Endothelial cell of umbilical vein (primary cell): ENCODE data around the gene IRF2BP1. TPM values are rescaled to one million over a fixed set of nuclear protein-coding genes. Genes with fewer than 3 reads are reported as not detected.

Experiments
- BruUV-seq: library from RNA; stranded (reverse); fragments of 400-500 nt; replicated peaks from 2 replicates; lab custom pipeline; 2021; lab: Mats Ljungman, UMichigan
- CTCF ChIA-PET: fragments of 300-600, 350-600 bp; sonication (Branson Sonifier 250); formaldehyde crosslinking; loops from one replicate; lab custom pipeline; 2021; ENCODE audit warnings: antibody characterized with exemption, inconsistent platforms; lab: Charles Lee
- POLR2A ChIA-PET: fragments of 300-600, 350-600 bp; sonication (Branson Sonifier 250); formaldehyde crosslinking; loops from one replicate; lab custom pipeline; 2021; ENCODE audit warnings: antibody characterized with exemption, inconsistent platforms; lab: Charles Lee
- DNase-seq: peaks from one replicate; pipeline ENCODE4 v3.0.0-alpha.2; 2011; ENCODE audit warnings: low read depth, low spot score
- FAIRE-seq: peaks from 2 replicates; lab custom pipeline; 2011; peaks lifted over from hg19 to GRCh38; lab: Jason Lieb, UNC
- H2AFZ ChIP-seq: 2 replicates; pipeline ENCODE4 v1.6.0; 2012; ENCODE audit warnings: low read depth, low read length, control low read depth, inconsistent platforms
- H3K27ac ChIP-seq: 2 replicates; pipeline ENCODE4 v1.5.1; 2011; ENCODE audit warnings: low read depth, mild to moderate bottlenecking, control low read depth, low read length, moderate library complexity; ENCODE audit not compliant: insufficient read depth
- H3K27me3 ChIP-seq, 2 experiments: 2 replicates each; pipeline versions ENCODE4 v1.6.0 to v1.6.1; 2011; ENCODE audit warnings: low read length in 2 of 2, mixed read lengths in 1 of 2; ENCODE audit not compliant: control insufficient read depth in 2 of 2, insufficient read depth in 2 of 2
- H3K36me3 ChIP-seq, 2 experiments: 2 replicates in 1 of 2; 3 replicates in 1 of 2; pipeline ENCODE4 v1.5.1; 2011; ENCODE audit warnings: low read length in 2 of 2, mild to moderate bottlenecking in 1 of 2, moderate library complexity in 1 of 2; ENCODE audit not compliant: control insufficient read depth in 2 of 2, insufficient read depth in 2 of 2; ENCODE audit errors: extremely low read depth in 1 of 2
- H3K4me1 ChIP-seq: 3 replicates; pipeline ENCODE4 v1.5.1; 2011; ENCODE audit warnings: mild to moderate bottlenecking, low read length; ENCODE audit not compliant: control insufficient read depth, insufficient read depth; ENCODE audit errors: extremely low read depth
- H3K4me2 ChIP-seq: 2 replicates; pipeline ENCODE4 v1.6.1; 2011; ENCODE audit warnings: low read length, control low read depth, mixed read lengths; ENCODE audit not compliant: insufficient read depth
- H3K4me3 ChIP-seq, 3 experiments: fragments of 200-600 bp in 1 of 3; sonication (generic), shearing (Covaris generic) in 1 of 3; replicated peaks in 1 of 3; 2 replicates each; pipeline ENCODE4 v1.5.1; 2011 to 2016; ENCODE audit warnings: control low read depth in 3 of 3, low read length in 3 of 3, mild to moderate bottlenecking in 2 of 3, inconsistent platforms in 1 of 3, low read depth in 1 of 3, moderate library complexity in 1 of 3; ENCODE audit not compliant: insufficient read depth in 1 of 3
- H3K79me2 ChIP-seq: 2 replicates; pipeline ENCODE4 v1.6.0; 2012; ENCODE audit warnings: low read length, inconsistent platforms; ENCODE audit not compliant: control insufficient read depth, insufficient read depth
- H3K9ac ChIP-seq: replicated peaks from 2 replicates; pipeline ENCODE3; 2011; ENCODE audit warnings: low read length, control low read depth; ENCODE audit not compliant: insufficient read depth; ENCODE audit errors: extremely low read depth
- H3K9me1 ChIP-seq: replicated peaks from 3 replicates; pipeline ENCODE4 v1.6.0; 2011; ENCODE audit warnings: mild to moderate bottlenecking, low read length; ENCODE audit not compliant: control insufficient read depth, insufficient read depth; ENCODE audit errors: extremely low read depth
- H3K9me3 ChIP-seq: replicated peaks from 2 replicates; pipeline ENCODE4 v1.5.1; 2012; ENCODE audit warnings: low read length, inconsistent platforms; ENCODE audit not compliant: control insufficient read depth, insufficient read depth
- H4K20me1 ChIP-seq: replicated peaks from 2 replicates; pipeline ENCODE3; 2011; ENCODE audit warnings: mild to moderate bottlenecking, low read length; ENCODE audit not compliant: control insufficient read depth, insufficient read depth; ENCODE audit errors: extremely low read depth
- EZH2 ChIP-seq: IDR thresholded peaks from 2 replicates; pipeline ENCODE4 v1.6.1; 2012; ENCODE audit warnings: borderline replicate concordance, low read depth, mild to moderate bottlenecking, moderate library complexity, low read length, inconsistent platforms; ENCODE audit not compliant: severe bottlenecking
- FOS ChIP-seq: IDR thresholded peaks from 2 replicates; pipeline ENCODE4 v1.6.1; 2011; ENCODE audit warnings: mild to moderate bottlenecking, low read length, moderate library complexity, borderline replicate concordance; ENCODE audit not compliant: insufficient read depth
- GATA2 ChIP-seq: IDR thresholded peaks from 2 replicates; pipeline ENCODE4 v1.7.0; 2011; ENCODE audit warnings: low read depth, mild to moderate bottlenecking, moderate library complexity, mixed read lengths, low read length; ENCODE audit not compliant: insufficient read length, insufficient read depth
- JUN ChIP-seq: IDR thresholded peaks from 2 replicates; pipeline ENCODE4 v1.6.1; 2011; ENCODE audit warnings: borderline replicate concordance, low read depth; ENCODE audit not compliant: insufficient read length, insufficient read depth
- MYC ChIP-seq: IDR thresholded peaks from one replicate; pipeline ENCODE4 v1.6.1; 2011; ENCODE audit warnings: mild to moderate bottlenecking, low read depth, low read length
- POLR2A ChIP-seq: IDR thresholded peaks from 2 replicates; pipeline ENCODE4 v1.6.1; 2012; ENCODE audit warnings: low read depth, mild to moderate bottlenecking, control low read depth, low read length
- POLR2AphosphoS5 ChIP-seq: IDR thresholded peaks from 2 replicates; pipeline ENCODE4 v1.6.1; 2012; ENCODE audit warnings: low read depth, mild to moderate bottlenecking, control low read depth, low read length, moderate library complexity; ENCODE audit not compliant: insufficient read depth
- dilution Hi-C: fragments of 300-500 bp; cut with MboI; formaldehyde crosslinking; loops from one replicate; pipeline ENCODE4 v1.15.0; 2019; ENCODE audit warnings: low sequenced_read_pairs; ENCODE audit not compliant: extremely low pct_ligation_motif_present
- intact Hi-C: fragments of 100-400 bp; cut with micrococcal nuclease; formaldehyde crosslinking; loops from one replicate; pipeline ENCODE4 v1.10.0; 2022
- polyA plus RNA-seq, 4 experiments: library from polyadenylated mRNA; depleted of rRNA in 3 of 4; stranded (reverse) in 3 of 4; unstranded in 1 of 4; fragments of >200 nt; gene quantifications; 2 replicates each; pipeline versions ENCODE4 v1.2.1 to v1.2.3, GENCODE V29; 2011 to 2012; ENCODE audit warnings: missing spikeins in 1 of 4
- total RNA-seq: library from RNA; stranded (reverse); gene quantifications from 2 replicates; pipeline ENCODE4 v1.2.3, GENCODE V29; 2021
- TF ChIP-seq, protein P1 (sequence below), 2 donors: IDR thresholded peaks; 1 replicate in 1 of 2; 2 replicates in 1 of 2; pipeline ENCODE4 v1.5.1; 2011; ENCODE audit warnings: low read length in 2 of 2, mild to moderate bottlenecking in 2 of 2, moderate library complexity in 2 of 2, control low read depth in 1 of 2, inconsistent platforms in 1 of 2, low read depth in 1 of 2; ENCODE audit not compliant: insufficient read depth in 1 of 2; ENCODE audit errors: extremely low read depth in 1 of 2
- TF ChIP-seq, protein P2 (sequence below): IDR thresholded peaks from 2 replicates; pipeline ENCODE4 v1.6.1; 2011; ENCODE audit not compliant: insufficient read depth, insufficient read length

IRF2BP1 gene
- total and polyA plus RNA-seq, 2 donors (not counting 3 experiments of a cell fraction or from before 2014, with no cell fraction given), result 12.3 to 17.5 TPM

DNA sequence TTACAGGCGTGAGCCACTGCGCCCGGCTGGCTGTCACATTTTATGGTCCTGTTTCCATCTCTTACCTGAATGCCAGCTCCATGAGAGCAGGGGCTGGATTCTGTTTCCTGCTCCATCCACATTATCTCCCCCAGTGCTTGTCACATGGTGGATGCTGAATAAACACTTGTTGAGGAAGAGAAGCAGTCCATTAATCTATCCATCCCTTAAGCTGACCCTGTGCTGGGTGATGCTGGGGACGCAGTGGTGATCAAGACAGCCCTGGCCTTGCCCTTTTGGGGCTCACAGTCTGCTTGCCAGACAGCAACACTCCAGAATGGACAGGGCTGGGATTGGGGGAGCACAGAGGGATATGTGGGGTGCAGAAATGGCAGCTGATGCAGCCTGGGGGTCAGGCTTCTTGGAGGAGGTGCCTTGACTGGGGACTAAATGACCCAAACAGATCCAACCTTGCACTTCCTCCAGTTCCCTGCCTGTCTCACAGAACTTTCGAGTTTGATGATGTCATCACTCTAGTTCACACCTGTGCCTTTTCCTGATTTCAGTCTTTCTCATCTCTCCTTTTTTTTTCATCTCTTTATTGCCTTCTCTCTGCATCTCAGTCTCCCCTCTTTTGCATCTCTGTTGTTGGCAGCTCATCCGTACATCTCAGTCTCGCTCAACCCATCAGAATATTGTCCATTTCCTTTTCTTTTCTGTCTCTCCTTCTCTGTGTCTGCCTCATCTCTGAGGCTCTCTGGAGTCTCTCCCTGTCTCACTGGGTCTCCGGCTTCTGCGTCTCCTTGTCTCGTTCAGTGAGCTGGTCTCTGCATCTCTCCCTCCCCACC is 4.6 kb downstream of the IRF2BP1 start:
- H3K4me2 ChIP-seq, result no peak overlapping the region
- H3K4me1 ChIP-seq, result peaks cover 6% of the 10 kb centered on the region
- intact Hi-C loops, result no loop called here
- no peak overlapping the region for H3K27ac ChIP-seq
- peaks cover 3% of the 10 kb centered on the region for H3K79me2 ChIP-seq
- POLR2A ChIA-PET, result interaction anchor here (0.7 kb wide), 1 partner anchor 10 kb away, joined by 3 read pairs; no protein-coding TSS in a partner anchor
- H3K4me3 ChIP-seq, result no peak overlapping the region
- no peaks in the 10 kb centered on the region for H4K20me1 ChIP-seq
- TF ChIP-seq FOS (no peak), MYC (no peak), GATA2 (no peak), POLR2A (no peak), POLR2AphosphoS5 (no peak), JUN (no peak), EZH2 (no peak)
- TF ChIP-seq, protein P1, sequence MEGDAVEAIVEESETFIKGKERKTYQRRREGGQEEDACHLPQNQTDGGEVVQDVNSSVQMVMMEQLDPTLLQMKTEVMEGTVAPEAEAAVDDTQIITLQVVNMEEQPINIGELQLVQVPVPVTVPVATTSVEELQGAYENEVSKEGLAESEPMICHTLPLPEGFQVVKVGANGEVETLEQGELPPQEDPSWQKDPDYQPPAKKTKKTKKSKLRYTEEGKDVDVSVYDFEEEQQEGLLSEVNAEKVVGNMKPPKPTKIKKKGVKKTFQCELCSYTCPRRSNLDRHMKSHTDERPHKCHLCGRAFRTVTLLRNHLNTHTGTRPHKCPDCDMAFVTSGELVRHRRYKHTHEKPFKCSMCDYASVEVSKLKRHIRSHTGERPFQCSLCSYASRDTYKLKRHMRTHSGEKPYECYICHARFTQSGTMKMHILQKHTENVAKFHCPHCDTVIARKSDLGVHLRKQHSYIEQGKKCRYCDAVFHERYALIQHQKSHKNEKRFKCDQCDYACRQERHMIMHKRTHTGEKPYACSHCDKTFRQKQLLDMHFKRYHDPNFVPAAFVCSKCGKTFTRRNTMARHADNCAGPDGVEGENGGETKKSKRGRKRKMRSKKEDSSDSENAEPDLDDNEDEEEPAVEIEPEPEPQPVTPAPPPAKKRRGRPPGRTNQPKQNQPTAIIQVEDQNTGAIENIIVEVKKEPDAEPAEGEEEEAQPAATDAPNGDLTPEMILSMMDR (IDR thresholded peaks at IDR 0.05; ENCODE audit: extremely low read depth in 1 of 2, insufficient read depth in 1 of 2, low read depth in 1 of 2, low read length in 2 of 2), result no peak
- TF ChIP-seq, protein P2, sequence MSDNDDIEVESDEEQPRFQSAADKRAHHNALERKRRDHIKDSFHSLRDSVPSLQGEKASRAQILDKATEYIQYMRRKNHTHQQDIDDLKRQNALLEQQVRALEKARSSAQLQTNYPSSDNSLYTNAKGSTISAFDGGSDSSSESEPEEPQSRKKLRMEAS, result no peak
- H3K9ac ChIP-seq, result no peak overlapping the region
- FAIRE-seq (no peak), DNase-seq (no peak)
- BruUV-seq, result no TSS peak
- no peaks in the 10 kb centered on the region for H3K9me3 ChIP-seq
- H2AFZ ChIP-seq, result no peak overlapping the region
- dilution Hi-C loops, result no loop called here
- H3K9me1 ChIP-seq, result no peaks in the 10 kb centered on the region
- no peaks in the 10 kb centered on the region for H3K36me3 ChIP-seq
- no peaks in the 10 kb centered on the region for H3K27me3 ChIP-seq
- CTCF ChIA-PET, result interaction anchor here (1.3 to 2.2 kb wide), 4 partner anchors 13 to 384 kb away, joined by 3 to 24 read pairs (median 9); partner anchors contain the start of genes FOXA3 and SYMPK
